Mesendoderm (in vitro differentiated cells): ENCODE measurements around the gene MYOM3.

ENCODE experiments used
- DNase-seq: peaks from one replicate; pipeline ENCODE4 v3.0.0; 2013
- H2AK5ac ChIP-seq: 2 replicates; pipeline ENCODE4 v1.6.1; 2013; ENCODE audit warnings: low read length, inconsistent platforms
- H2BK120ac ChIP-seq: 2 replicates; pipeline ENCODE4 v1.6.1; 2013; ENCODE audit warnings: low read depth, mild to moderate bottlenecking, low read length, moderate library complexity, mixed read lengths
- H2BK15ac ChIP-seq: replicated peaks from 2 replicates; pipeline ENCODE4 v1.6.1; 2013; ENCODE audit warnings: low read depth, mild to moderate bottlenecking, moderate library complexity
- H2BK5ac ChIP-seq: 2 replicates; pipeline ENCODE4 v1.6.1; 2013; ENCODE audit warnings: low read length, inconsistent platforms
- H3K18ac ChIP-seq: 2 replicates; pipeline ENCODE4 v1.6.1; 2013; ENCODE audit warnings: mild to moderate bottlenecking, low read length, mixed read lengths
- H3K23ac ChIP-seq: one replicate; pipeline ENCODE4 v1.6.1; 2013; ENCODE audit warnings: low read length
- H3K27ac ChIP-seq: 2 replicates; pipeline ENCODE4 v1.5.1; 2013; ENCODE audit warnings: low read depth, mild to moderate bottlenecking, inconsistent platforms, low read length, moderate library complexity
- H3K27me3 ChIP-seq: 2 replicates; pipeline ENCODE4 v1.6.1; 2013; ENCODE audit warnings: low read length, control low read depth, mild to moderate bottlenecking, inconsistent platforms; ENCODE audit not compliant: insufficient read depth, poor library complexity
- H3K36me3 ChIP-seq: 2 replicates; pipeline ENCODE4 v1.6.1; 2013; ENCODE audit warnings: low read length, inconsistent platforms; ENCODE audit not compliant: control insufficient read depth, insufficient read depth
- H3K4ac ChIP-seq: one replicate; pipeline ENCODE4 v1.6.1; 2013; ENCODE audit warnings: low read depth, mild to moderate bottlenecking, low read length, moderate library complexity
- H3K4me1 ChIP-seq: 2 replicates; pipeline ENCODE4 v1.6.1; 2013; ENCODE audit warnings: low read depth, low read length, inconsistent platforms; ENCODE audit not compliant: control insufficient read depth
- H3K4me2 ChIP-seq: 2 replicates; pipeline ENCODE4 v1.6.1; 2013; ENCODE audit warnings: low read length
- H3K4me3 ChIP-seq: 2 replicates; pipeline ENCODE4 v1.5.1; 2013; ENCODE audit warnings: mild to moderate bottlenecking, low read length
- H3K56ac ChIP-seq: one replicate; pipeline ENCODE4 v1.6.1; 2013; ENCODE audit warnings: low read length
- H3K79me1 ChIP-seq: 2 replicates; pipeline ENCODE4 v1.6.1; 2013; ENCODE audit warnings: low read length, inconsistent platforms
- H3K79me2 ChIP-seq: 2 replicates; pipeline ENCODE4 v1.6.1; 2013; ENCODE audit warnings: mild to moderate bottlenecking, low read length; ENCODE audit not compliant: control insufficient read depth, insufficient read depth
- H3K9ac ChIP-seq: 2 replicates; pipeline ENCODE4 v1.6.1; 2013; ENCODE audit warnings: low read length, inconsistent platforms
- H4K5ac ChIP-seq: one replicate; pipeline ENCODE4 v1.6.1; 2013; ENCODE audit warnings: low read length
- H4K8ac ChIP-seq: one replicate; pipeline ENCODE4 v1.6.1; 2013; ENCODE audit warnings: low read depth, mild to moderate bottlenecking, control low read depth, low read length, moderate library complexity
- WGBS: extraction: QIAGEN DNeasy Blood & Tissue Kit; methylation state at CpG from one replicate; pipeline ENCODE4 v1.1.7; 2013; ENCODE audit warnings: low lambda C conversion rate, missing lambda C conversion rate; ENCODE audit not compliant: insufficient coverage; ENCODE audit errors: extremely low coverage; 5-methylcytosine and 5-hydroxymethylcytosine counted together

The MYOM3 gene

GRCh38 chr1:24117132-24117531 lies 5.2 kb upstream of the MYOM3 start:
- H3K9ac ChIP-seq = no peak overlapping the region
- no peaks in the 10 kb centered on the region for H3K27me3 ChIP-seq
- H3K4ac ChIP-seq = no peak overlapping the region
- no peaks in the 10 kb centered on the region for H3K4me1 ChIP-seq
- H2BK120ac ChIP-seq = no peak overlapping the region
- no peak overlapping the region for H4K8ac ChIP-seq
- WGBS = no CpG with 5 or more reads among the region's 2 CpGs
- H3K79me2 ChIP-seq = no peaks in the 10 kb centered on the region
- no peaks in the 10 kb centered on the region for H3K79me1 ChIP-seq
- H2BK15ac ChIP-seq = no peak overlapping the region
- H4K5ac ChIP-seq = no peak overlapping the region
- no peak overlapping the region for H3K18ac ChIP-seq
- H3K27ac ChIP-seq = no peak overlapping the region
- H3K4me2 ChIP-seq = no peak overlapping the region
- no peak overlapping the region for H2AK5ac ChIP-seq
- DNase-seq = no peak
- H3K36me3 ChIP-seq = no peaks in the 10 kb centered on the region
- no peak overlapping the region for H3K56ac ChIP-seq
- H3K23ac ChIP-seq = no peak overlapping the region
- H2BK5ac ChIP-seq = no peak overlapping the region
- no peak overlapping the region for H3K4me3 ChIP-seq

GRCh38 chr1:24114753-24115152 lies 2.8 kb upstream of the MYOM3 start:
- H2BK5ac ChIP-seq = no peak overlapping the region
- no peak overlapping the region for H3K4ac ChIP-seq
- no peak overlapping the region for H2BK120ac ChIP-seq
- no peaks in the 10 kb centered on the region for H3K79me2 ChIP-seq
- no peak for DNase-seq
- H3K27ac ChIP-seq = no peak overlapping the region
- H3K4me1 ChIP-seq = no peaks in the 10 kb centered on the region
- no peak overlapping the region for H2AK5ac ChIP-seq
- H3K9ac ChIP-seq = no peak overlapping the region
- no peaks in the 10 kb centered on the region for H3K27me3 ChIP-seq
- H4K5ac ChIP-seq = no peak overlapping the region
- no peak overlapping the region for H3K4me2 ChIP-seq
- no CpG with 5 or more reads among the region's 6 CpGs for WGBS
- H3K79me1 ChIP-seq = no peaks in the 10 kb centered on the region
- no peaks in the 10 kb centered on the region for H3K36me3 ChIP-seq
- no peak overlapping the region for H2BK15ac ChIP-seq
- H3K23ac ChIP-seq = no peak overlapping the region
- no peak overlapping the region for H3K56ac ChIP-seq
- no peak overlapping the region for H4K8ac ChIP-seq
- no peak overlapping the region for H3K4me3 ChIP-seq
- H3K18ac ChIP-seq = no peak overlapping the region

DNA sequence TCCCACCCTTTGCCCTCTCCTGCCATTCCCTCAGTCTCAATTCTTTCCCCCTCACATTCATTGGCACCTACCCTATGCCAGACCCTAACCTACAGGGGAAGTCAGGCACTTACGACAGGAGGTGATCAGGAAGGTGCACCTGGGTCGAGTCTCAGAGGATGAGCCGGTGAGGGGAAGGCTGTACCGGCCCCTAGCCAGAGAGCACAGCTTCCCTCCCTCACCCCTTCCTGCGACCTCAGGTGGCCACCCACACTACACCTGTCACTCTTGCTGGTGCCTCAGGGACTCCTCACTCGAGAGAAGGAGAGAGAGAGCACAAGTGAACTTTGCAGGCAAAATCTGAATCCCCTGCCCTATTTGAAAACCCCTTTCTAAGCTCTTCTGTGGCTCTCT lies 1.7 kb upstream of the MYOM3 start:
- no peak overlapping the region for H3K23ac ChIP-seq
- H3K9ac ChIP-seq = no peak overlapping the region
- H3K36me3 ChIP-seq = no peaks in the 10 kb centered on the region
- H3K4me2 ChIP-seq = no peak overlapping the region
- H3K4me1 ChIP-seq = no peaks in the 10 kb centered on the region
- no peak overlapping the region for H3K27ac ChIP-seq
- H2BK5ac ChIP-seq = no peak overlapping the region
- no peak overlapping the region for H3K4ac ChIP-seq
- DNase-seq = no peak
- no peak overlapping the region for H4K5ac ChIP-seq
- H3K4me3 ChIP-seq = no peak overlapping the region
- no peaks in the 10 kb centered on the region for H3K27me3 ChIP-seq
- H3K79me2 ChIP-seq = no peaks in the 10 kb centered on the region
- WGBS = no CpG with 5 or more reads among the region's 6 CpGs
- H4K8ac ChIP-seq = no peak overlapping the region
- no peak overlapping the region for H3K56ac ChIP-seq
- H2BK120ac ChIP-seq = no peak overlapping the region
- no peak overlapping the region for H3K18ac ChIP-seq
- no peaks in the 10 kb centered on the region for H3K79me1 ChIP-seq
- no peak overlapping the region for H2BK15ac ChIP-seq
- H2AK5ac ChIP-seq = no peak overlapping the region

DNA sequence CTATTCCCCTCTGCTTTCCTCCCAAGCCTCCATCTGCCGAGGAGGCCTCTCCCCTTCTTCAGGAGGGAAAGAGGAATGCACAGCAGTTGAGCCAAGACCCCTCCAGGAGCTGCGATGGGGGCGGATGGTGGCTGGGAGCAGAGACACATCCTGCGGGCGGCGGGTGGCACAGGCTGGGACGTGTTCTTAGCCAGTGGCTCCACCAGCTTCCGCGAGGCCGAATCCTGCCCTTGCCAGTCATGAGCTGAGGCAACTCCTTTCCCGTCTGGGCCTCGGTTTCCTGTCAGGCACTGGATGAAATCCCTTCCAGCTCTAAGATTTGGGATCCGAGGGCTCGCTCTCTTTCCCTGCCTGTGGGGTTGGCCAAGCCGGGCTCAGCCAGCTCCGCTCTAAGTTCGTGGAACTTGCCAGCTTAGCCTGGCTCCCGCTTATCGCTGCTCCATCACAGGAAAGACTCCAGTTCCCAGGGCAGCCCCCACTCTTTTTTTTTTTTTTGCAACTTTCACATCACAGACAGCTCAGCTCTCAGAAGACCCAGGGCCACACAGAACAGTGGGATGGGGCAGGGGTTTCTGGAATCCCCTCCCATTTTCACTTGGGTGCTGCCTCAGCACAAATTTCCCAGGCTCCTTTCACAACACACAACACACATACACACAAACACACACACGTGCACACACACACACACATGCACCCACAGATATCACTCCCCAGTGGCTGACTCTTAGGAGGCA lies 506 bp downstream of the MYOM3 start:
- H3K36me3 ChIP-seq = no peaks in the 10 kb centered on the region
- H3K27ac ChIP-seq = no peak overlapping the region
- no peak overlapping the region for H2BK120ac ChIP-seq
- no peak overlapping the region for H3K23ac ChIP-seq
- no peak overlapping the region for H2AK5ac ChIP-seq
- no peak overlapping the region for H2BK5ac ChIP-seq
- no peak overlapping the region for H3K4me2 ChIP-seq
- no peaks in the 10 kb centered on the region for H3K79me2 ChIP-seq
- H3K4ac ChIP-seq = no peak overlapping the region
- H3K4me1 ChIP-seq = no peaks in the 10 kb centered on the region
- no peak overlapping the region for H3K4me3 ChIP-seq
- no CpG with 5 or more reads among the region's 20 CpGs for WGBS
- no peak overlapping the region for H3K9ac ChIP-seq
- H3K79me1 ChIP-seq = no peaks in the 10 kb centered on the region
- H3K56ac ChIP-seq = no peak overlapping the region
- H4K5ac ChIP-seq = no peak overlapping the region
- H3K27me3 ChIP-seq = no peaks in the 10 kb centered on the region
- no peak overlapping the region for H2BK15ac ChIP-seq
- H3K18ac ChIP-seq = no peak overlapping the region
- no peak overlapping the region for H4K8ac ChIP-seq
- DNase-seq = no peak

DNA sequence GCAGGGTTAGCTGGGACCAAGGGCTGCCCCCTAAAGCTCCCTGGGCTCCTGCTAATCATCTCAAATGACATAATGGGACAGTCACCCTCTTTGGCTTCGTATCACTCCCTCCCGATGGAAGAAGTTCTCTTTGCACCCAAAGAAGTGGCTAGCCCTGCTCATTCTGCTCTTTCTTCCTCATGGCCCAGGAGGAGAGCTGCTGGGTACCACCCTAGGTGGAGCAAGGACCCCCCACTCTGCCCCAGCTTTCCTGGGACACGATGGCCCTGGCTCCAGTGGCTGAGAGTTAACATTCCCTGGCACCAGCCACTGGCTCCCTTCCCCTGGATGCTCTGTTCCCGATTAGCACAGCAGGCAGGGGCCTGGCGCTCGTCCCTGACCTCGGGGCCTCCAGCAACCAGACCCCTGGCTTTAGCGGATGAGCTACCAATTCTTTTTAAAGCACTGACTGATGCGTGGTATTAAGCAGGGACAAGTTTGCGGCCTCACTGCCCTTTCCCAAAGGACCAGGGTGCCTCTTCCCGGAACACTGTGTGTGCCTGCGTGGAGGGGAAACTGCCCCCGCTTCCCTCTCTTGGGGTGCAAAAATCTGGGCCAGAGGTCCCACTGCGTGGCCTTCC lies 1.2 kb downstream of the MYOM3 start:
- Histone ChIP-seq H3K9ac (no peak overlapping the region), H2AK5ac (no peak overlapping the region), H4K8ac (no peak overlapping the region), H3K4me1 (no peaks in the 10 kb centered on the region), H2BK120ac (no peak overlapping the region), H3K18ac (no peak overlapping the region), H2BK5ac (no peak overlapping the region), H3K56ac (no peak overlapping the region), H2BK15ac (no peak overlapping the region), H4K5ac (no peak overlapping the region), H3K27ac (no peak overlapping the region), H3K27me3 (no peaks in the 10 kb centered on the region), H3K4ac (no peak overlapping the region), H3K23ac (no peak overlapping the region), H3K79me1 (no peaks in the 10 kb centered on the region), H3K79me2 (no peaks in the 10 kb centered on the region), H3K36me3 (no peaks in the 10 kb centered on the region), H3K4me2 (no peak overlapping the region), H3K4me3 (no peak overlapping the region)
- DNase-seq = no peak
- WGBS = no CpG with 5 or more reads among the region's 14 CpGs
